Measurements from ENCODE around the gene VGLL4.

Gene VGLL4

DNA sequence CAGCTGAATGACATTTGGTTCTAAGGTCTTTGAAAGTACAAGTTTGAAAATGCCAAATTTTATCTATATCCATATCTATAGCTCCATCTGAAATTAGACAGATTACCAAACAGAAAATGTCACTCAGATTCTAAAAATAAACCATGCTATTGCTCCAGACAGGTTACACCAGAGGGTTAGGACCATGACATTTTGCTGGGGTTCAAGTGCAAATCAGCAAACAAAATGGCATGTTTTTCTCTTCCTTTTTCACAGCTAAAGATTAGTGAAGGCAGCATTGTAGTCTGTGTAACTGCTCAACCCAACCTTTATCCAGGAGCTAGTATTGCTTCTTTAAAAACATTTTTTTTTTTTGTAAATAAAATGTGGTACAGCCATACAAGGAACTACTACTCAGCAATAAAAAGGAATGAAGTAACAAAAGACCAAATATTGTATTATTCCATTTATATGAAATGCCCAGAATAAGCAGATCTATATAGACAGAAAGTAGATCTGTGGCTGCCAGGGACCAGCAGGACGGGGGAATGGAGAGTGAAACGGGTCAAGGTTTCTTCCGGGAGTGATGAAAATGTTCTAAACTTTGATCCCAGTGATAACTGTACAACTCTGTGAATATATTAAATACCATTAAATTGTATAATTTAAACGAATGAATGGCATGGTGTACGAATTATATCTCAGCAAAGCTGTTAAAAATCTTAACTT lies 18.2 kb downstream of the VGLL4 start:
- no peak for DNase-seq

DNA sequence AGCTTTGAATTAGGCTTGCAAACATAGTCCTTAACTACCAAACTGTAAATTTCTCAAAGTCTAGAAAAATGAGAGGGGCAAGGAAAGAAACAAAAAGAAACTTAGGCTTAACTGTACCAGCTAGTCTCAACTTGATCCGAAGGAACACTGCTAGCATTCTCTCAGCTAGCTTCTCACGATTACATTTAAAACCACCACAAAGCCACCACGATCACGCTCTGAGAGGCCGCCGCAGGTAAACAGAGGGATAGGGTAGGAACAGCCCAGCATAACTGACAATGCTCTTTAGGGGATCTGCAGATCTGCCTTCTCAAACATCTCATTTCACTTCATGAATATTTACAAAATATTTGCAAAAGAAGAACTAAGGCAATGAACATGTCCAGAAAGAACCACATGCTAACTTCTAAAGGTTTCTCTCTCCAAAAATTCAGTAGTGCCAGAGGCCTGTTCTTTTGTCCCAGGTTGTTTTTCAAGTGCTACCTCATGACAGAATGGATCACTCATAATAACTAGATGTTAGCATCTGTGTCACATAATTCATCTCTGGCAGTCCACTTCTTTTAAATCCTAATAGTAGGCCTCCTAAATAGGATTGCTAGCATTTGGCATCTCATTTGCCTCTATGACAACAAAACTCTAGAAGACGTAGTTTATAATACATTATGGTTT lies 18.9 kb downstream of the VGLL4 start:
- no peak for DNase-seq

DNA sequence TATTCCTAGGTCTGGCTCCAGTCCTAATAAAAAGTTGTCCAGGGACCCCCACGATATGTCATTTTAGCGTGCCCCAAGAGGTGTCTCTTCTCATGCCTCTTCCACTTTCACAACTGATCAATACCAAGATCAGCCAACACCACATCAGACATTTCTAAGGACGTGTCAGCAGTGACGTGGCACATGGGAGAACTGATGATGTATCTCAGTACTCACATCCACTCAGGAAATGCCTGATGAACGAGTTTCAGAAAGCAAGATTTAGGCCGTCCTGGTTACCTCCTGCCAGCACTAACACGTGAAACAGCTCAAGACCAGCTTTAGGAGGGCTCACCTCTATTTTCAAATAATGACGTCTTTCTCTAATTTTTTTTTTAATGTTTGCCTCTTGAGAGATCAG lies 19.6 kb downstream of the VGLL4 start:
- peak; percentile 35 to 76 for DNase-seq

DNA sequence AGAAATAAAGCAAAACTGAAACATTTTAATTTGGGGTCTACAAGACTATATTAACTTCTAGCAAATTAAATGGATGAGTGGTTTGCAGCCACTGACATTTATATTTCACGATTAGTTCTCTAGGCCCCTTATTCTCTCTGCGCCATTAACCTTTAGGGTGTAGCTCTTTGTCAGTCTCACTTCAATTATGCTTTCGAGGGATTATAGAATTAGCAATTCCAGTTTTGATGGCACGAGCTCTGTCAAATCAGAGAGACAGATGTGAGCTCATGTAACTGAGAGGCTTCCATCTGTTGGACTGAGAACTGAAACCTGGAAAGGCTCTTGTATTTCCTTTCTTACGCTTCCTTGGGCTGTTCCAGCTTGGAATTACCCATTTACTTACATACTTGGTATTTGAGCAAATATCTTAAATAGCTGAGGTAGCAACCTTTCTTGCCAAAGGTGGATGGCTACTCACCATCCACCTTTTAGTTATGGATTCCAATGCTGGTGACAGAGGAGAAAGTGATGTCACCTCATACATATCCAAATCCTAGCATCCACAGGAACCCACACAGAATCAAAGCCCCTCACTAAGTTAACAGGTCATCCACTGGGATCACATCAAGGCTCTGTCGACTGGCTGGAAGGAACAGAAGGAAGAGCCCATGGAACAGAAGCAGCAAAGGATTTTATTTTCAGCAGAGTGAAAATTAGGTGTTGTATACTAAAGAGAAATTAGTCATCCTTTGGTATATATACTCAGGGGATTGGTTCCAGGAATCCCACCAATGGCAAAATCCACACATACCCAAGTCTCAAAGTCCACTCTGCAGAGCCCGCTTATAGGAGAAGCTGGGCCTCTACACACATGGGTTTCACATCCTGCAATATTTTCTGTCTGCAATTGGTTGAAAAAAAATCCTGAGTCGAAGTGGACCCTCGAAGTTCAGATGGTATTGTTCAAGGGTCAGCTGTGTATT lies 20.8 kb downstream of the VGLL4 start:
- no peak for DNase-seq

DNA sequence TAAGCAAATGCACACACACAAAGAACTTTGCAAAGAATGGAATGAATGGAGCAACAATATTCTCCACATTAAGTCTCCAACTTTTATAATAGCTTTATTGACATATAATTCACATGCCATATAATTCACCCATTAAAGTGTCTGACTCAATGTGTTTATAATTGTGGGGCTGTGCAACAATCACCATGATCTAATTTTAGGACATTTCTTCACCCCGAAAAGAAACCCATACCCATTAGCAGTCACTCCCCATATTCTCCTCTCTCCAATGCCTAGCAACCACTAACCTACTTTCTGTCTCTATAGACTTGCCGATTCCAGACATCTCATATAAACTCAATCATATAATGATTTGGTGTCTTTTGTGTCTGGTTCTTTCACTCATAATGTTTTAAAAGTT lies 22.6 kb downstream of the VGLL4 start:
- DNase-seq, result no peak

DNA sequence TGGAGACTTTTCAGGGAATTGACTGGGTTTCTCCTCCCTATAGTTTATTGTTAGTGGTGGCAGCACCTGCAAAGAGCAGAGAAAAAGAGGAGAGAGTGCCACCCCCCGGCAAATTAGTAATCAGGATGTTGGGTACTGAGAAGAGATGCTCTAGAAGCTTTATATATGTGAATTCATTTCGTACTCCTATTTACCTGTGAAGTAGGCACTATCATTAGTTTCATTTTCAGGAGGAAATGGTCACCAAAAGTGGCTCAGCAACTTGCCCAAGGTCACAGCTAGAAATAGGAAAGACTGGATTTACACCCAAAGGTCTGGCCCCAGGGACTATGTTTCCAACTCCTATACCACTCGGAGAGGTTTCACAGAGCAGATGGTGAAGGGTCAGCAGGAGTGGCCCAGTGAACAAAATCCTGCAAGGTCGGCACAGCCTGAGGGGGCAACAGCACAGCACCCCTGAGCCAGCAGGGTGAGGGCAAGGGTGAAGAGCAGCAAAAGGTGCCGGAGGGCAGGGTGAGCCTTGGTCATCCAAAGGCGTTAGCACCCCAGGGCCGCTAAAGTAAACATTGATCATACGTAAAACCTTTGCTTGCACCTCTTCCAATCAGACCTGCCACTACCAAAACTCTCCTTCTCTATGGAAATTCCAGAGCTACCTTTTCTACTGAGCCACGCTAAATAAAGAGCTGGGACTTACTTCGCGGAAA lies 23.6 kb downstream of the VGLL4 start:
- no peak for DNase-seq

DNA sequence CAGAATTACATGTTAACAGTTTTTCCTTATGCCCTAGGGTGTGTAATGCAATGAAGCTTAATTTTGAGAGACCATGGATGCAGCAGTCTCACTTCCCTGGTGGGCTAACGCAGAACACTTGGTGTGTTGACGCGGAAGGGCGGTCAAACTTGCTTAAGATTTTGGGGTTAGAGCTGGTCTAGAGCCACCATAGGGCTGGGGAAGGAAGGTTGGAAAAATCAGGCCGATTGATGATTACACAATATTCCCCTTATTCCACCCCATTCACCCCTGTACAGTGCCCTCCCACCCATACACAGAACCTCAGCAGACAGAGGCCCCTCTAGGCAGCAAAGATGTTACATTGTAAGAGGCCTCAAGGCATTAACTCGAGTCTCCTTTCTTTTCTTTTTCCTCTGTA lies 24.3 kb downstream of the VGLL4 start:
- no peak for DNase-seq

DNA sequence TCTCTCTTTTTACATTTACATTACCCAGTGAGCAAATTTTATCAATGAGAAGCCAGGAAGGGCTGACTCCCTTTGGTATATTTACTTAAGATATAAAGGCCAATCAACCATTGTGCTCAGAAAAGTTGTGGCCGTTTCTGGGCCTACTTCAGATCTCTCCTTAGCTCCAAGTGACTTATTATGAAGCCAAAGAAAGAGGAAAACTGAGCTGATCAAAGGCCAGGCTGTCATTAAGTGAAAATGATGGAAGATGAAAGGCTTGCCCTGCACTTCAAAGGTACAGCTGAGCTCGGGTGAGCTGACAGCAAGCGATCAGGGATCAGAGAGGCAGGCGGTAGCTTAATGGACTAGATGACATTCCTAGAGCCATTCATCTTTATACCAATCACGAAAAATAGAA lies 24.8 kb downstream of the VGLL4 start:
- DNase-seq, result no peak

DNA sequence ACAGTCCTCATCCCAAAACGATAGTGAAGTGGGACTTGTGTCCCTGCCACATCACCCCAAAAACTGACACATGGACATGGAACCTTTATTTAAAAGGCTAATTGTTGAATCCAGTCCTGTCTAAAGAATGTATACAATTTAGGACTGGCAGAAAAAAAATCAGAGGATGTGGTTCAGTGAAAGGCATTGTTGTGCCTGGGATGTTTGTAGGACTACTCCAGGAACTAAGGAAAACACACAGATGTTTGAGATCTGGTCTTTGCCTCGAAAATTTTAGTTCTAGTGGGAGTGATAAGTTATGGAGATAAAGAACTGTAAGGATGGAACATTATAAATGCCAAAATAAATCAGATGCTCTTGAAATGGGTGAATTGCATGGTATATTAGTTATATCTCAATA lies 27.2 kb downstream of the VGLL4 start:
- no peak for DNase-seq

DNA sequence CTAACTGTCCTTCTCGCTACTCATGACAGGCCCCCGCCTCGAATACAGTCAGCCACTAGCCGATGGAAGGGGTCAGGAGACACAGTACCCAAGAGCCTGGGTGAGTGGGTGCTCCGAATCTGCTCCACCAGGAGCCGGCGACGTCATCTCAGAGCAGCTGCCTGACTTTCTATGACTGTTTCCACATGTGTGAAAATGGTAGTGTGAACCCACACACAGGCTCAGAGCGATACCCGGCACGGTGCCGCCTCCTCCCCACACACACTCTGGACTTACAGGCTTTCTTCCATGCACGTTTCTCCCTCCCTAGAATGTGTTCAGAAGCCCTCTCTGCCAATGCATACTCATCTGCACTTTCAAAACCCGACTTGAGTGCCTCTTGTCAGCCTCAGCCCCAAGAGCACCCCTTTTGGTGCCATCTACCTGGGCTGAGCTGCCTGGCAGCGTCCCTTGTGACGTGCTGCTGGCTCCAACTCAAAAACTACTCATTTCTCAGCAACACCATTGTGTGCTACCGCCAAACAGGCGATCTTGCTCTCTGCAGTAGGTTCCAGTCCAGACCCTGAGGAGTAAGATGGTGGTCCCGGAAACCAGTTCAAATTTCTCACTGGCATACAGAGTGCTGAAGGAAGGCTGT lies 29.7 kb downstream of the VGLL4 start:
- no peak for DNase-seq

DNA sequence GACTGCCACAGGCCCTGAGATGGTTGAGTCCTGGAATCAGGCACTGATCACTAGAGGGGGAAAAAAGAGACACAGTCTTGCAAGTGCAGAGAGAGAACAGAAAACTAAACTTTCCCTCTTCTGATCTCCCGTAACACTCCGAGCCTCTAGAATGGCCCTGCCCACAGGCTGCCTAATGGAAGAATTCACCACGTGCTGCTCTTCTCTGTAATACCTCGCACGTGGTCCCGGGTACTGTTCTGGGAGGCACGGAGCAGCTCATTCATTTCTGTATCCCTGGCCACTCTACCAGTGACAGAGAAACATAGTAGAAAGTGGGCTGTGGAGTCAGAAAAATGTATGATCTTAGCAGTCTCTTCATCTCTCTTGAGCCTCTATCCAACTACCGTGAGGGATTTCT lies 30.4 kb downstream of the VGLL4 start:
- DNase-seq, result no peak

DNA sequence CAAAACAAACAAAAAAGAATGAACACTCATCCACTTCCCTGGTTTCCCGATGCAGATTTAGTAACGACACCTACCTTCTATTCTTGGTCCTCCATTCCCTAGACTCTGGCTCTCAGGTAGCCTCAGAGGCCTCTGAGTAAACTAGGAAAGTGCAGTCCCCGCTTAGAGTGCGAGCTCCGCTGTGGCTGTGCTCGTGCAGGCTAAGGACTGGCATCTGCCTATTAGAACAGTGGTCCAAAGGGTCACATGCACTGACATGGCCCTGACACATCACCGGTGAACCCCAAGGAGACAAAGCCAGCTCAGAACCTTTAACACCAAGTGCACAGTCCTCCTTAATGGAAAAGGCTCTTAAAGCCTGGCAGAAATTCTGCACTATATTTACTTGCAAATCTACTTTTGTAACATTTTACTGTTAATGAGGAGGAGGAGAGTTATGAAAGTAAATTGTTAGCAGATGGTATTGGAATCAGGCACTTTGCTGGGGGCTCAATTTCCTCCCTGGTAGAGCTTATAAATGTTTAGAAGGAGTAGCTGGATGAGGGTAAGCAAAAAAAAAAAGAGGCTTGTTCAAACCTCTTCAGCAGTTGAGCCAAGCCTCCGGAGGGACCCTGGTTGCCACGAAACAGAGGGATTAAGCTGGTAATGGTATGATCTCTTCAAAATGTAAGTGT lies 31.1 kb downstream of the VGLL4 start:
- DNase-seq, result no peak

DNA sequence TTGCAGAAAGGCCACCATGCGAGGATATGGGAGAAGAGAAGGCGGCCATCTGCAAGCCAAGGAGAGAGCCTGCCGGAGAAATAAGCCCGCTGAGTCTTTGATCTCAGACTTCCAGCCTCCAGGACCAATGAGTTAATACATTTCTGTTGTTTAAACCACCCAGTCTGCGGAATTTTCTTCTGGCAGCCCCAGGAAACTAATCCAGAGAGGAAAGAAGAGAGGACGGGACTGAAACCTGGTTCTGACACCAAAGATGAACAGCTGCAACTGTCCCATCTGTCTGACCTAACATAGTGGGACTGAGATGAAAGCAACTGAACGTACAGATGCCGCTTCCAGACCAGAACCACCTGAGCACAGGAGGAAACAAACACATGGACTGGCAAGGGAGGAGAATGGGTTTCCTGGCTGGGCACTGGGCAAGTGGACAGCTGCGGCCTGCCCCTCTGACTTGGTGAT lies 32.3 kb downstream of the VGLL4 start:
- no peak for DNase-seq

DNA sequence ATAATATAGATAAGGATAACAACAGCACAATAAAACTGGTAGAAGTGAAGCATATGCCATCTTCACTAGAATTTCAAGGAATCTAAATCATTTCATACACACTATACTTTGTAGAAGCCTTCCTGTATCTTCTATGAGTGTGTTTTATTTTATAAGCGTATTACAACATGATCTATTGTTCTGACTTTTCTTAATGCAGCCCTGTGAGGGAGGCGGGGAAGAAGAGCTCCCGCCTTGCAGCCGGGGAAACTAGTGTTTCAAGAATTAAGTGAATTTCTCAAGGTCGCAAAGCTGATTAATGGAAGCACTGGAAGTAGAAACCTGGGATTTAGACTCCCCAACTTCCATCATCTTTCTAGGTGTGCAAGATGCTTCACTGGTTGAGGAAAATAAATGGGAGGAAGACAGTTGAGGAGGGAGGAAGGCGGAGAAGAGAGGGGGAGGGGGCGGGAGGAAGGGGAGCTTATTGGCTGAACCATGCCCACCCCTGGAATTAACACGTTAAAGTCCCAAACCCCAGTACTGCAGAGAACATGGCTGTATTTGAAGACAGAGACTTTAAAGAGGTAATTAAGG lies 32.9 kb downstream of the VGLL4 start:
- DNase-seq, result no peak

DNA sequence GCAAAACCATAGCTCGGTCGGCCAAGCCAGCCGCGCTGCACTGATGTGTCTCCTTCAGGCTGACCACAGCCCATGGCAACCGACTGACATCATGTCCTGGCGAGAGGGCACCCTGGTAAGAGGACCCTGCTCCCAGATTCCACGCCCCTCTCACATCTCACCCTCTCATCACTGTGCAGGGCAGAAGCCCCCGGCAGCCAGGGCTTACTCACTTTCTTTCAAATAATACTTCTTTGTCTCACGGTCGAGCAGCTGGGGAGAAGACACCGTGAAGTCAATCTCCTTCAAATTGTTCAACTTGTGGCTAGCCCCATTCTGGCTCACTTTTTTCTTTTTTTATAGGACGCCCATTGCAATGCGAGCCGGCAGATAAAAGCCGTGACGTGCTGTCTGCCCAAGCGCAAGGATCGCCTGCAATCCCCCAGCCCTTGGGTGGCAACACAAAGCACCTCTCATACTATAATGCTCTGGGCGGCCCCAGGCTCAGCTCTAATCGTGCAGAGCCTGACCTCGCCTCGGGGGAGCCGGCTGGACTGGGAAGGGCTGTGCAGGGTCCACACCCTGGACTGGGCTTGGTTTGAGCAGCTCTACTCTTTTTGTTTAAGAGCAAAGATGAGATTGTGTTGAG lies 33.6 kb downstream of the VGLL4 start:
- no peak for DNase-seq

DNA sequence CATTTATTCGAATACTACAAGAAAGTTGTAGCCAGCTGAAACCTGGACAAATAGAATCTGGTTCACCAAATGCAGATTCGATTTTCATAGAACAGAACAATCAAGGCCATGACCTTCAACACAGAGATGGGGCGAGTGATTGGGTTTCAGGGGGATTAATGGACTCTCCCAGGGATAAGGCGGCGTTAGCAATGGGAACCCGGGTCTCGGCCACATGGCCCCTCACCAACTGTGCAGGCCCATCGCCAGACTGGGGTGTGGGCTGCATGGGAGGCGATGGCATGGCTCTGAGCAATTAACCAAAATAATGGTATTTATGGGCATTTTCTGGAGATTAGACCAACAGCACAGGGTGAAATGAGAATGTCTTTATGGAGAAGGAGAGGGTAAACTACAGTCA lies 34.2 kb downstream of the VGLL4 start:
- DNase-seq, result no peak

DNA sequence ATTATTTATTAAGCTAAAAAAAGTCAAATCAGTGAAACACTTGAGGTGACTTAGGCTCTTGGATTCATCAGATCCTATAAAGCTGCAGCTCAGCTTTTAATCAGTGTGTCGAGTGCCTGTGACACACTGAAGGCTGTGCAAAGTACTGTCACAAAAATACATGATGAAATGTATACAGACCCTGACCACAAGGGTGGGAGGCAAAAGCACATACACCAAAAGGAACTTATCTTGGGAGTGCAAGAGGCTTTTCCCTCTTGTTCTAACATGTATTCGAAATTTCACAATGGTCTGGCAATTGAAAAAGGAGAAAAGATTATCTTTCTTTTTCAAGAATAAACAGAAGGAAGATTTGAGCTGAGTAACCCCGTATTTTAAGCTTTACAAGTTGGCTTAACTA lies 35.9 kb downstream of the VGLL4 start:
- DNase-seq, result no peak

DNA sequence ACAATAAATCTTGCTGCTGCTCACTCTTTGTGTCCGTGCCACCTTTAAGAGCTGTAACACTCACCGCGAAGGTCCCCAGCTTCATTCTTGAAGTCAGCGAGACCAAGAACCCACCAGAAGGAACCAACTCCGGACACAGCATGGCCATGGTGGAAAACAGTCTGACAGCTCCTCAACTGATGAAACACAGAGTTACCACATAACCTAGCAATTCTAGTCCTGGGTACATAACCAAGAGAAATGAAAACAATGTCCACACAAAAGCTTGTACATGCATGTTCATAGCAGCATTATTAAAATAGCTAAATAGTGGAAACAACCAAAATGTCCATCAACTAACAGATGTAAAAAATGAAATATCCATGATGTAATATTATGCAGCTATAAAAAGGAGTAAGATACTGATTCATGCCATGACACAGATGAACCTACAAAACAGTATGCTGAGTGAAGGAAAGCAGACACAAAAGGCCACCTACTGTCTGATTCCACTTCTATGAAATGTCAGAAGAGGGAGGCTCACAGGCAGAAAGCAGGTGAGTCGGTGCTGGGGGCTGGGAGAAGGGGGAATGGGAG lies 36.8 kb downstream of the VGLL4 start:
- no peak for DNase-seq

DNA sequence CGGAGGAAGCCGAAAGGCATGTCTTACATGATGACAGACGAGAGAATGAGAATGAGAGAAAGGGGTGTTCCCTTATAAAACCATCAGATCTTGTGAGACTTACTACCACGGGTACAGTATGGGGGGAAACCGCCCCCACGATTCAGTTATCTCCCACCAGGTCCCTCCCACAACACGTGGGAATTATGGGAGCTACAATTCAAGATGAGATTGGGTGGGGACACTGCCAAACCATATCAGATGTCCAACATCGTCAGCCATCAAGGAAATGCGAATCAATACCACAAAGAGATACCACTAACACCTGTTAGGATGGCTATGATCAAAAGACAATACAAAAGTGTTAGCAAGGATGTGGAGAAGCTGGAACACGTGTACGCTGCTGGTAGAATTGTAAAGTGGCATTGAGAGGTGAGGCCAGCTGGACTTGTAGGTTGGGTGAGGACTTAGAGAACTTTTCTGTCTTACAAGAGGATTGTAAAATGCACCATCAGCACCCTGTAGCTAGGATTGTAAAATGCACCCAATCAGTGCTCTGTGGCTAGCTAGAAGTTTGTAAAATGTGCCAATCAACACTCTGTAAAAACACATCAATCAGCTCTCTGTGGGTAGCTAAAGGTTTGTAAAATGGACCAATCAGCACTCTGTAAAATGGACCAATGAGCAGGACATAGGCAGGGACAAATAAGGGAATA lies 37.5 kb downstream of the VGLL4 start:
- DNase-seq, result no peak

DNA sequence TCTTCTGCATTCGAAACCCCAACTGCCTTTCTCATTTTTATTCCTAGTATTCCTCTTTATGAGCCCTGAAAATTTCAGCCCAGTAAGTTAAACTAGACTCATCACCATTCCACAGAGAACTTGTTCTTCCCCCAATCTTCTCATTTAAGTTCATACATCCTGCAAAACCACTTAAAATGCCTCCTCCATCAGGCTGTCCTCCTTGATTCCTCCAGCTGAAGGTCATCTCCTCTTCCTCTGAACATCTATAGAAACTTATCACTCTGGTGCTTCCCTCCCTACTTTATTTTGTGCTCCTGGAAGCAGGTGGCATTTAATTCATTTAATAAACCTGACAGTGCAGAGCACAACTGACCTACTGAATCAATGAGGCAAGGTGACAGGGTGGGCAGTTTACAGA lies 38.3 kb downstream of the VGLL4 start:
- no peak for DNase-seq
